DND-41 (cell line): ENCODE measurements around the gene SYF2.

ENCODE experiments used
- EZH2 ChIP-seq: IDR thresholded peaks from 3 replicates; pipeline ENCODE4 v1.6.1; 2012; ENCODE audit warnings: borderline replicate concordance, low read depth, mild to moderate bottlenecking, moderate library complexity, low read length, inconsistent platforms; ENCODE audit not compliant: severe bottlenecking
- TF ChIP-seq, protein P1 (sequence below): IDR thresholded peaks from 2 replicates; pipeline ENCODE4 v1.5.1; 2012; ENCODE audit warnings: borderline replicate concordance, low read length, moderate library complexity, mild to moderate bottlenecking; ENCODE audit not compliant: poor library complexity, severe bottlenecking; ENCODE audit errors: extremely low read depth

DNA sequence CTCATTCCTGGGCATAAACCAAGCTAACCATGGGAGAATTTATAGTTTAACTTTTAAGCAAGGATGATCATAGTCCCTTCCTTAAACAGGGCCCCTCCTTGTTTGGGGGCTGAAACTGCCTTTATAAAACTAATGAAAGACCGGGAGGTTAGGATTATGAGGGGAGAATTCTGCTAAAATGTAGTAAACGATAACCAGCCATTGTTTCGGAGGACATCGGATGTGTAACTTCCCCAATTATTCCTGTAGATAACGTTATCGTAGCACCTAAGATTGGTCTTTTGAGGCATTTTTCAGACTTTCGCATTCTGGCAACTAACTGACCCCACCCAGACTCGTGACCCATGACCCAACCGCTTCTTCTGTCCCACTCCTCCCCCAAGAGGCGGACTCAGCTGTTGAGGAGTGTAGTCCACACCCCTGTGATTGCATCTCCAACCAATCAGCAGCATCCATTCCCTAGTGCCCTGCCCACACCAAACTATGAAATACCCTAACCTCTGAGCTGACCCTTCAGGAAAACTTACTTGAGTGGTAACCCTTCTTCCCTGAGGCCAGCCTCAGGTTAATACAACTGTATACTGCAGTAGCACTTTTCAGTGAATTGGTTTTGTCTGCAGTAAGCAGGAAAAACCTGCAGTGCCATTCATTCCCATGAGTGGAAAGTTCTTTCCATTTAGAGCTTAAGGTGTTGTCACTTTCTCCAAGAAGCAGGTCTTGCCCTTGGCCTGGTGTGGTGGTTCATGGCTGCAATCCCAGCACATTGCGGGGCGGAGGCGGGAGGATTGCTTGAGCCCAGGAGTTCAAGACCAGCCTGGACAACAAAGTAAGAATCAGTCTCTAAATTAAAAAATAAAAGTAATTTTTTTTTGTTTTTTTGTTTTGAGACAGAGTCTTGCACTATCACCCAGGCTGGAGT, 823 bp upstream of the SYF2 start:
- TF ChIP-seq, protein P1, sequence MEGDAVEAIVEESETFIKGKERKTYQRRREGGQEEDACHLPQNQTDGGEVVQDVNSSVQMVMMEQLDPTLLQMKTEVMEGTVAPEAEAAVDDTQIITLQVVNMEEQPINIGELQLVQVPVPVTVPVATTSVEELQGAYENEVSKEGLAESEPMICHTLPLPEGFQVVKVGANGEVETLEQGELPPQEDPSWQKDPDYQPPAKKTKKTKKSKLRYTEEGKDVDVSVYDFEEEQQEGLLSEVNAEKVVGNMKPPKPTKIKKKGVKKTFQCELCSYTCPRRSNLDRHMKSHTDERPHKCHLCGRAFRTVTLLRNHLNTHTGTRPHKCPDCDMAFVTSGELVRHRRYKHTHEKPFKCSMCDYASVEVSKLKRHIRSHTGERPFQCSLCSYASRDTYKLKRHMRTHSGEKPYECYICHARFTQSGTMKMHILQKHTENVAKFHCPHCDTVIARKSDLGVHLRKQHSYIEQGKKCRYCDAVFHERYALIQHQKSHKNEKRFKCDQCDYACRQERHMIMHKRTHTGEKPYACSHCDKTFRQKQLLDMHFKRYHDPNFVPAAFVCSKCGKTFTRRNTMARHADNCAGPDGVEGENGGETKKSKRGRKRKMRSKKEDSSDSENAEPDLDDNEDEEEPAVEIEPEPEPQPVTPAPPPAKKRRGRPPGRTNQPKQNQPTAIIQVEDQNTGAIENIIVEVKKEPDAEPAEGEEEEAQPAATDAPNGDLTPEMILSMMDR = no peak
- no peak for TF ChIP-seq EZH2
